GM21447 (cell line): ENCODE measurements around the gene KDM4E.
A peak's percentile ranks its signal among the peaks of the same experiment; 100 is the strongest.

Experiments
- ATAC-seq: cut with Tn5 transposase; IDR thresholded peaks from one replicate; pipeline ENCODE4 v1.9.1; 2021; ENCODE audit not compliant: unreplicated experiment

The KDM4E gene

DNA sequence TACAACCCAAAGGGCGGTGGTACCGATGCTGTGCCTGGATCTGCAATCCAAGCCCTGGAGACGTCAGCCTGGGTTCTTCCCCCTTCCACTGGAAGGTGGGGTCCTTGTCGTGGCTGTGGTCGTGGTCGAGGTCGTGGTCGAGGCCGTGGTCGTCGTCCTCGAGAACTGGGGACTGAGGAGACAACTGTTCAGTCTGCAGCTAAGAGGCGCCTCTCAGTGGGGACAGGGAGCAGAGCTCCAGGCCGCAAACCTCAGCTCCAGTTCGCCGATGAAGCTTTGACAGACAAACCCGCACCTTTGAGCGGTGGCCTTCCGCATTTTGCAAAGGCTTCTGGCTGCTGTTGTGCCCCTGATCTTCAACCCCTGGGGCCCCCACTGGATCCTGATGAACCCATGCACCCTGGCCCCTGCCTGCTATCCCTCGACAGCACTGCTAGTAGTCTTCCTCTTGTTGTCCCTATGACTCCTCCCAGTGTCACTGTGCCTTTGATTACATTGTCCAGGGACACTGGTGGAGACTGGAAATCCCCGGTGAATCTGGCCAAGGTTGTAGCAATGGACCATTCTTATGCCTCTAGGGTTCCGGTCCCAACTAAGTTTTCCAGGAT is 25.6 kb downstream of the KDM4E start:
- no peak for ATAC-seq

DNA sequence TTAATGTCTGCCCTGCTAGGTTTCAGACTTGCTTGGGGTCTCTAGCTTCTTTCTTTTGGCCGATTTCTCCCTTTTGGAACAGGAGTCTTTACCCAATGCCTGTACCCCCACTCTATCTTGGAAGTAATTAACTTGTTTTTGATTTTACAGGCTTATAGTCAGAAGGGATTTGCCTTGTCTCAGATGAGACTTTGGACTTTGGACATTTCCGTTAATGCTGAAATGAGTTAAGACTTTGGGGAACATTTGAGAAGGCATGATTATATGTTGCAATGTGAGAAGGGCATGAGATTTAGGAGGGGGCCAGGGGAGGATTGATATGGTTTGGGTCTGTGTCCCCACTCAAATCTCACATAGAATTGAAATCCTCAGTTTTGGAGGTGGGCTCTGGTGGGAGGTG is 29.3 kb downstream of the KDM4E start:
- ATAC-seq: no peak

DNA sequence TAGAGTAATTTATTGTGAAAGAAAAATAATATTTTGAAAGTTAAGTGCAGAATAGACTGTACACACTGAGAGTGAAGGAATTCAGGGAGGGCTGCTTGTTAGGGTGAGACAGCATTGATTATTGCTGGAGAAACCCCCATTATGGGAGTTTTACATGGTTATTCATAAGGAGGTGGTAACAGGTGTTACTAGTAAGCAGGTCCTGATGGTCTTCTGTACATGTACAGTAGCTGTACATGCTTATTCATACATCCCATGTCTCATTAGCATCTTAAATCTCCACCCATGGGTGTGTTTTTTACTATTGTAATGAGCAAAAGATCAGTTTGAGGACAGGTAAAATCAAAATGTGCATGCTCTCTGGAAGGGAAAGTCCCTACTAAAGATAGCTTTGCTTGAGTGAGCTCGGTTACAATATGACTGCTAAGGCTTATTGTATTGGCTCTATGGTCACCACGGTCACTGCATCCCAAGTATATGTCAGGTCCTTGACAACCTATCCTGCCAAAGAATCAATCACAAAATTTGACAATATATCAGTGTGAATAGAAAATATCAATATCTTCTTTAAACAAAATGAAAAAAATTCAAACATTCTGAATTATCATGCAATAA is 30.3 kb downstream of the KDM4E start:
- peak; percentile 94 for ATAC-seq

DNA sequence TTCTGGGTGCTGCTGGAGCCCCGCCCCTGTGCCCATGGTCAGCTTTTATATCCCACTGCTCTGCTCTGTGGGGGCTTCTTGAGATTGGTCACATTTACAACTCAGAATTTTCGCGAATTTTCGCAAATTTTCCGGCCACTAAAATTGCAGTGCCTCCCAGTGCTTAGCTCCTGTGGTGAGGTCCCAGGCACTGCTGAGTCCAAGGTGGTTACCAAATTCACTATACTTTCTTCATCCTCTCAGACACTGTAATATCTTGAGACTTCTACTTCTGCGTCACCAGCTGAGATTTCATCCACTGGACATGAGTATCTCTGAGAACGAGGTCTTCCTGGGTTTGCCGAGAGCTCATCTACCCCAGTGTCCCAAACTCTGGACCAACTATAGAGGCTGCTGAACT is 32.9 kb downstream of the KDM4E start:
- no peak for ATAC-seq

DNA sequence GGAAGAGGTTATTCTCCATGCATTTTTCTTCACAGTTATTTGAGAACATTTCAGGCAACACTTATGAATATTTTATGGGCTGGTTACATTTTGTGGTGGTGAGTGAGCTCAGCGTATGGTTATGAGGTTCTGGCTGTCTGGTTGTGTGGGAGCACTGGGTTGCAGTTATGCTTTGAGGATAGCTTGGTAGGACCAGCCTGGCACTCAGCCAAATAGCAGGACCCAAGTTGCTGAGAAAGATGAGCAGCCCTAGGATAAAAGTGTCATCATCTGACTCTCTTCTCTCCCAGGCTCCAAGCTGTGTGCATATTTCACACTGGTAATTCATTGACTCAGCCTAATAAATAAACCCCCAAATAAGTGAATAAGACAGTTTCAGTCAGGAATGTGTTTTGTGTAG is 33.6 kb downstream of the KDM4E start:
- no peak for ATAC-seq

DNA sequence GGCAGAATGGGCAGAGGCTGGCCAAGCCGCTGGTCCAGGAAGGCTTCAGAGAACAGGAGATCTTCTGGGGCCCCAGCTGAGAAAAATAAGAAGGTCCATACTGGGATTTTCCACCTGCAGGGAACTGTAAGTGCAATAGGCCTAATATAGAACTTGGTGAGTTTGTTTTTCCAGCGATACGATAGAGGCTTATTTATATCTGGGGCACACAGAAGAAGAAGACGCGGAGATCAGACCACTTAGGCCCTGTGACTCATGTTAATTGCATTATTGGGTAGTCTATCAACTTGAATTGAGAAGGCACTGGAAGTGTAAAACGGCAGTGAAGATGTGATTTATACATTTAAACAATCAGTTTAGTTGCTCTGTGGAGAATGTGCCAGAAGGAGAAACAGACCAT is 34.0 kb downstream of the KDM4E start:
- no peak for ATAC-seq

DNA sequence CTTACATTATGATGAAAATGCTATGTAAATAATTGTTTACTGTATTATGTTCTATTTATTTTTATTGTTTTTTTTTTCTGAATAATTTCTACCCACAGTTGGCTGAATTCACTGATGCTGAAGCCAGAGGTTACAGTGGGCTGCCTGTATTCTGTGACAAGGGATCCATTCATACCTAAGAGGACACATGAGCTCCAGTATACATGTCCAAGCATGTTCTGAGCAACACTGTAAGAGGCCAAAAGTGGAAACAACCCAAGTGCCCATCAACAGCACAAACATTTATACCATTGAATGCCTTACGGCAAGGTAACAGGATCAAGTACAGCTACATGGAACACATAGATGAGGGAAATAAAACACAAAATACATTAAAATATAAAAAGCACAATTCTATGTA is 40.3 kb downstream of the KDM4E start:
- ATAC-seq: no peak

DNA sequence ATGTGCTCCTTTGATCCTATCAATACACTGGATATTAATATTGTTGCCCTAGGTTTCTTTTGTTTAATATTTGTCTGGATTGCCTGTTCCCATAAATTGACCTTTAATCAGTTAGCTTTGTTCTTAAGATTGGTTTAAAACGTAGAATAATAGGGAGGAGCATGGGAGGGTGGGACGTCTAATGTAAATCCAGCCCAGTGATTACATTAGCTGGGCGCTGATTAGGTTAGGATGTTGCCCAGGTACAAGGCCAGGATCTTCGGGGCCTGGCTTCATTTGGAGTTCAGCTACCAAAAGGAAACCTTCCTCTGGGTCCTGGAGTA is 41.6 kb downstream of the KDM4E start, which contains the start of gene SRSF8:
Gene SRSF8, plus strand, starts transcription at position 204 of the 323 bp plus-strand sequence. CDS start 308 bp downstream, outside the sequence.
- peak; percentile 35 for ATAC-seq

DNA sequence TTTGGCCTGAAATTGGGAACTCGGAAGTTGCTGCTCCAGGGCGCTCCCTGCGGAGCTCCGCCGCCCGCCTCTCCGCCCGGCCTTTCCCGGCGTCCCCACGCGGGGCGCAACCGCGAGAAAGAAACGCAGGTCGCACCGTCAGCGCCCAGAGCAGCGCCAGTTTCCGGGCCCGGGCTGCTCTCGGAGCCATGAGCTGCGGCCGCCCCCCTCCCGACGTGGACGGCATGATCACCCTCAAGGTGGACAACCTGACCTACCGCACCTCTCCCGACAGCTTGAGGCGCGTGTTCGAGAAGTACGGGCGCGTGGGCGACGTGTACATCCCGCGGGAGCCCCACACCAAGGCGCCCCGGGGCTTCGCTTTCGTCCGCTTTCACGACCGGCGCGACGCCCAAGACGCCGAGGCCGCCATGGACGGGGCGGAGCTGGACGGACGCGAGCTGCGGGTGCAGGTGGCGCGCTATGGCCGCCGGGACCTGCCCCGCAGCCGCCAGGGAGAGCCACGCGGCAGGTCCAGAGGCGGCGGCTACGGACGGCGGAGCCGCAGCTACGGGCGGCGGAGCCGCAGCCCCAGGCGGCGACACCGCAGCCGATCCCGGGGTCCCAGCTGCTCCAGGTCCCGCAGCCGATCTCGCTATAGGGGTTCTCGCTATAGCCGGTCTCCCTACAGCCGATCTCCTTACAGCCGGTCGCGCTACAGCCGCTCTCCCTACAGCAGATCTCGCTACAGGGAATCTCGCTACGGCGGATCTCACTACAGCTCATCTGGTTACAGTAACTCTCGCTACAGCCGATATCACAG is 42.2 kb downstream of the KDM4E start:
- peak; percentile 51 for ATAC-seq

DNA sequence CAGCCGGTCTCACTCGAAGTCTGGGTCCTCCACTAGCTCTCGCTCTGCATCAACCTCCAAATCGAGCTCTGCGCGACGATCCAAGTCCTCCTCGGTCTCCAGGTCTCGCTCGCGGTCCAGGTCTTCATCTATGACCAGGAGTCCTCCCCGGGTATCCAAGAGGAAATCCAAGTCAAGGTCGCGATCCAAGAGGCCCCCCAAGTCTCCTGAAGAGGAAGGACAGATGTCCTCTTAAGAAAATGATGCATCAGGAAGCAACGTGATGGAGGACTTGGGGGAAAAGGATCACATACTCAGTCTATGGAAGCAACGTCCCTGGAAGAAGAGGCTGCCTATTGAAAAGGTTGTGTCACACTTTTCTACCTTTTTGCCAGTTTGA is 42.8 kb downstream of the KDM4E start:
- ATAC-seq: peak; percentile 3

DNA sequence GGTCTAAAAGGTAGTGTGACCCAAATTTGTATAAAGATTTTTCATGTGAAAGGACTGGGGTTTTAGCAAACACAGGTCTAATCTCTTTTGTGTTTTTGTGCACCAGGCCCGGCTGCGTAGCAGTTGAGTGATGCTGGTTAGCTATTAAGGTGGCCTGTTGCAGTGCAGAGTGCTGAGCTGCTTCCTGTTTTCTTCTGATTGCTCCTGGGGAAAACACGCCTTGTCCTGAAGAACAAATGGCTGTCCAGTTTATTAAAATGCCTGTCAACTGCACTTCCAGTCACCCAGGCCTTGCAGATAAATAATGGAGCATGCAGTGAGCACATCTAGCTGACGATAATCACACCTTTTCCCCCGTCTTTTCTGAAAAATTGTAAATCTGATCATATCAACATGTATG is 43.5 kb downstream of the KDM4E start:
- ATAC-seq: peak; percentile 82

DNA sequence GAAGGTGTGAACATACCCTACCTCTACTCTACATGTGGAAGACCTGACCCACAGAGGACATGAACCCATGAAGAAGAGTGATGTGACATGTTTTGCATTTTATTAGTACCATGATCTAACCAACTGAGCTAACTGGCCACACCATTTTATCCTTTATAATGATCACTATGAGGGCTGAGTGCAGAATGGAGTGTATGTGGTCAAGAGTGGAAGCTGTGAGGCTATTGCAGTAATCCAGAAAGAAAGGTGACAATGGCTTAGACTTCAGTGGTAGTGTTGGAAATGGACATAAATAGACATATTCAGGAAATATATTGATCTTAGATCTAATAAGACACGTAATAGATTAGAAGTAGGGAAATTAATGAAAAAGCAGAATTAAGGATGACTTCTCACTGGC is 45.4 kb downstream of the KDM4E start:
- no peak for ATAC-seq

DNA sequence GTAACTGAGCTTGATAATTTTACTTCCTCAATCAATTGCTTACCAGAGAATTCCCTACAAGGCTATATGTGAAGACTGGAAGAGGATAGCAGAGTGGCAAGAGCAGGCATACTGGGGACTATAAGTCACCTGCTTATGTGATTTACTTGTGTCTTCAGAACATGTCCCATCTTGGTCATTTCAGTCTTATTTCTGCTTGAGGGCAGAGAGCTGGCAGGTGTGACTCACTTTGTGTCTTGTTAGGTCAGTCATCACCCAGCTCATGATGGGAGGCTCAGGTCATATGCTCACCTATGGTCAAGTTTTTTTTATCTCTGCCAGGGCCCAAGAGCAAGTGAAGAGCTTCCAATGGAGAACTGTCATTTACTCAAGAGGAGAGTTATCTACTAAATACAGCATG is 47.9 kb downstream of the KDM4E start:
- ATAC-seq: no peak

DNA sequence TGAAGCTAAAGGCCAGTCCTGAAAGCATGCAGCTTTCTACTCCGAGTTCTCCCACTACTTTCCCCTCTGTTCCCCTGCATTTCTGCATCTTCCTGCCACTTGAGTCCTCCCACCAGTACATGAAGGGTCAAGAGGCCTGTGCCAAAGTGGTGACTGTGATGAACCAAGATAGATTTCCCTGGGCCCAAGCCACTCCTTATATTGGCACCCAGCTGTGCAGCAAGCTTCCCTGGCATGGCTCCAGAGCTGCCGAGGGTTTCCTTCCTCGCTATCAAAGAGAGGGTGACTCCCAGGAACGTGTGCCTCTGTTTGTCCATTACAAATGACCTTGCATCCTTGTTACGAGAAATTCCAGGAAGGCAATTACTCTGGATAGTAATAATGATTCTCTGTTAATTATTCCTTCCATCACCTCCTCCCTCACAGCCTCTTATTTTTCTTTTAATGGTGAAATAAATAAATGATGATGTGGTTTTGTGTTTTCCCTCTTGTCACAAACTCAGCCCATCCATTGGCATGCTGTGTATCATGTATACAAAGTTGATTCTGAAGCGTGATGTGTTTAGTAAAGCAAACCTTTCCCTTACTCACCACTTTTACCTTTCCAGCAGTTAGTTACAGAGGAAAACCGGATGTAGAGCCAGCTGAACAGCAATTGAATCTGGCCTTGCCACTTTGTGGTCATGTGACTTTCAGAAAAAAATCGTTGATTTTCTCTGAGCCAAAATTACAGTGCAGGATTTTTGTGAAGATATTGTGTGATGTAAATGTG is 49.9 kb downstream of the KDM4E start:
- no peak for ATAC-seq

DNA sequence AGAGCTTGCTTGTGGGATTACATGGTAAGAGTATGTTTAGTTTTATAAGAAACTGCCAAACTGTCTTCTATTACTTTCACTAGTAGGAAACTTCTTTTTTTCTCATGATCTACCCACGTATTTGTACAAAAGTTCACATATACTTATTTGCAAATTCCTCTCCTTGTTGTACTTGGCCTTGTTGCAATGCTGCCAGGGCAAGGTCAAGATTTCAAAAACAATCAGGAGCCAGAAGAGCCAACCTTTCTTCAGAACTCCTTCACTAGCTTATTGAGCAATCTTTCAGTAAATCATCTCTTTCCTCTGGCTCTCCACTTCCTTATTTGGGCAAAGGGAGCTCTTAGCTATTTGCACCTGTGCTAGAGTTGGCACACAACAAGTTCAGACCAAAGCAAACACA is 51.4 kb downstream of the KDM4E start:
- ATAC-seq: peak; percentile 77

DNA sequence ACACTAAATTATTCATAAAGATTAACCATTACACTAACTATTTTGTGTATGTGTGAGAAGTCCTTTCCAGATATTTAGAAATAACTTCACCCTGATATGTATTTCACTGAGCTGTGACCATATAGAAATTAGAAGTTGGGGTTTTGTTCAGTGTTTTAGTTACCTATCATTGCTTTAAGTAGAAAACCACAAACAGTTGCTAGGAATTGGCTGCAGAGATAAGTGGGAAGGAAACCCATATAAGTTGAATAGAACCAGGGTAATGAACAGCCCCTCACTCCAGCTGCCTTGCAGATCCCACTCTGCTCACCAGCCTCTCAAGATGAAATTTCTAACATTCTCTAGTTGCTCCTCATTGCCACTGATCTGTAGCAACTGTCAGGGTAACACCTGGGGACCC is 51.9 kb downstream of the KDM4E start:
- no peak for ATAC-seq
